Endothelial cell of umbilical vein (primary cell): ENCODE results near the gene NAALADL1. TPM values are rescaled to one million over a fixed set of nuclear protein-coding genes. Genes with fewer than 3 reads are reported as not detected.

ENCODE experiments used
- BruUV-seq: library from RNA; stranded (reverse); fragments of 400-500 nt; replicated peaks from 2 replicates; lab custom pipeline; 2021; lab: Mats Ljungman, UMichigan
- CTCF ChIA-PET: fragments of 300-600, 350-600 bp; sonication (Branson Sonifier 250); formaldehyde crosslinking; loops from one replicate; lab custom pipeline; 2021; ENCODE audit warnings: antibody characterized with exemption, inconsistent platforms; lab: Charles Lee
- POLR2A ChIA-PET: fragments of 300-600, 350-600 bp; sonication (Branson Sonifier 250); formaldehyde crosslinking; loops from one replicate; lab custom pipeline; 2021; ENCODE audit warnings: antibody characterized with exemption, inconsistent platforms; lab: Charles Lee
- DNase-seq: peaks from one replicate; pipeline ENCODE4 v3.0.0-alpha.2; 2011; ENCODE audit warnings: low read depth, low spot score
- FAIRE-seq: peaks from 2 replicates; lab custom pipeline; 2011; peaks lifted over from hg19 to GRCh38; lab: Jason Lieb, UNC
- H2AFZ ChIP-seq: 2 replicates; pipeline ENCODE4 v1.6.0; 2012; ENCODE audit warnings: low read depth, low read length, control low read depth, inconsistent platforms
- H3K27ac ChIP-seq: 2 replicates; pipeline ENCODE4 v1.5.1; 2011; ENCODE audit warnings: low read depth, mild to moderate bottlenecking, control low read depth, low read length, moderate library complexity; ENCODE audit not compliant: insufficient read depth
- H3K27me3 ChIP-seq, 2 experiments: 2 replicates each; pipeline versions ENCODE4 v1.6.0 to v1.6.1; 2011; ENCODE audit warnings: low read length in 2 of 2, mixed read lengths in 1 of 2; ENCODE audit not compliant: control insufficient read depth in 2 of 2, insufficient read depth in 2 of 2
- H3K36me3 ChIP-seq, 2 experiments: 2 replicates in 1 of 2; 3 replicates in 1 of 2; pipeline ENCODE4 v1.5.1; 2011; ENCODE audit warnings: low read length in 2 of 2, mild to moderate bottlenecking in 1 of 2, moderate library complexity in 1 of 2; ENCODE audit not compliant: control insufficient read depth in 2 of 2, insufficient read depth in 2 of 2; ENCODE audit errors: extremely low read depth in 1 of 2
- H3K4me1 ChIP-seq: 3 replicates; pipeline ENCODE4 v1.5.1; 2011; ENCODE audit warnings: mild to moderate bottlenecking, low read length; ENCODE audit not compliant: control insufficient read depth, insufficient read depth; ENCODE audit errors: extremely low read depth
- H3K4me2 ChIP-seq: 2 replicates; pipeline ENCODE4 v1.6.1; 2011; ENCODE audit warnings: low read length, control low read depth, mixed read lengths; ENCODE audit not compliant: insufficient read depth
- H3K4me3 ChIP-seq, 3 experiments: fragments of 200-600 bp in 1 of 3; sonication (generic), shearing (Covaris generic) in 1 of 3; replicated peaks in 1 of 3; 2 replicates each; pipeline ENCODE4 v1.5.1; 2011 to 2016; ENCODE audit warnings: control low read depth in 3 of 3, low read length in 3 of 3, mild to moderate bottlenecking in 2 of 3, inconsistent platforms in 1 of 3, low read depth in 1 of 3, moderate library complexity in 1 of 3; ENCODE audit not compliant: insufficient read depth in 1 of 3
- H3K79me2 ChIP-seq: 2 replicates; pipeline ENCODE4 v1.6.0; 2012; ENCODE audit warnings: low read length, inconsistent platforms; ENCODE audit not compliant: control insufficient read depth, insufficient read depth
- H3K9ac ChIP-seq: replicated peaks from 2 replicates; pipeline ENCODE3; 2011; ENCODE audit warnings: low read length, control low read depth; ENCODE audit not compliant: insufficient read depth; ENCODE audit errors: extremely low read depth
- H3K9me1 ChIP-seq: replicated peaks from 3 replicates; pipeline ENCODE4 v1.6.0; 2011; ENCODE audit warnings: mild to moderate bottlenecking, low read length; ENCODE audit not compliant: control insufficient read depth, insufficient read depth; ENCODE audit errors: extremely low read depth
- H3K9me3 ChIP-seq: replicated peaks from 2 replicates; pipeline ENCODE4 v1.5.1; 2012; ENCODE audit warnings: low read length, inconsistent platforms; ENCODE audit not compliant: control insufficient read depth, insufficient read depth
- H4K20me1 ChIP-seq: replicated peaks from 2 replicates; pipeline ENCODE3; 2011; ENCODE audit warnings: mild to moderate bottlenecking, low read length; ENCODE audit not compliant: control insufficient read depth, insufficient read depth; ENCODE audit errors: extremely low read depth
- EZH2 ChIP-seq: IDR thresholded peaks from 2 replicates; pipeline ENCODE4 v1.6.1; 2012; ENCODE audit warnings: borderline replicate concordance, low read depth, mild to moderate bottlenecking, moderate library complexity, low read length, inconsistent platforms; ENCODE audit not compliant: severe bottlenecking
- FOS ChIP-seq: IDR thresholded peaks from 2 replicates; pipeline ENCODE4 v1.6.1; 2011; ENCODE audit warnings: mild to moderate bottlenecking, low read length, moderate library complexity, borderline replicate concordance; ENCODE audit not compliant: insufficient read depth
- GATA2 ChIP-seq: IDR thresholded peaks from 2 replicates; pipeline ENCODE4 v1.7.0; 2011; ENCODE audit warnings: low read depth, mild to moderate bottlenecking, moderate library complexity, mixed read lengths, low read length; ENCODE audit not compliant: insufficient read length, insufficient read depth
- JUN ChIP-seq: IDR thresholded peaks from 2 replicates; pipeline ENCODE4 v1.6.1; 2011; ENCODE audit warnings: borderline replicate concordance, low read depth; ENCODE audit not compliant: insufficient read length, insufficient read depth
- MYC ChIP-seq: IDR thresholded peaks from one replicate; pipeline ENCODE4 v1.6.1; 2011; ENCODE audit warnings: mild to moderate bottlenecking, low read depth, low read length
- POLR2A ChIP-seq: IDR thresholded peaks from 2 replicates; pipeline ENCODE4 v1.6.1; 2012; ENCODE audit warnings: low read depth, mild to moderate bottlenecking, control low read depth, low read length
- POLR2AphosphoS5 ChIP-seq: IDR thresholded peaks from 2 replicates; pipeline ENCODE4 v1.6.1; 2012; ENCODE audit warnings: low read depth, mild to moderate bottlenecking, control low read depth, low read length, moderate library complexity; ENCODE audit not compliant: insufficient read depth
- dilution Hi-C: fragments of 300-500 bp; cut with MboI; formaldehyde crosslinking; loops from one replicate; pipeline ENCODE4 v1.15.0; 2019; ENCODE audit warnings: low sequenced_read_pairs; ENCODE audit not compliant: extremely low pct_ligation_motif_present
- intact Hi-C: fragments of 100-400 bp; cut with micrococcal nuclease; formaldehyde crosslinking; loops from one replicate; pipeline ENCODE4 v1.10.0; 2022
- polyA plus RNA-seq, 4 experiments: library from polyadenylated mRNA; depleted of rRNA in 3 of 4; stranded (reverse) in 3 of 4; unstranded in 1 of 4; fragments of >200 nt; gene quantifications; 2 replicates each; pipeline versions ENCODE4 v1.2.1 to v1.2.3, GENCODE V29; 2011 to 2012; ENCODE audit warnings: missing spikeins in 1 of 4
- total RNA-seq: library from RNA; stranded (reverse); gene quantifications from 2 replicates; pipeline ENCODE4 v1.2.3, GENCODE V29; 2021
- TF ChIP-seq, protein P1 (sequence below): IDR thresholded peaks from 2 replicates; pipeline ENCODE4 v1.6.1; 2011; ENCODE audit not compliant: insufficient read depth, insufficient read length
- TF ChIP-seq, protein P2 (sequence below), 2 donors: IDR thresholded peaks; 1 replicate in 1 of 2; 2 replicates in 1 of 2; pipeline ENCODE4 v1.5.1; 2011; ENCODE audit warnings: low read length in 2 of 2, mild to moderate bottlenecking in 2 of 2, moderate library complexity in 2 of 2, control low read depth in 1 of 2, inconsistent platforms in 1 of 2, low read depth in 1 of 2; ENCODE audit not compliant: insufficient read depth in 1 of 2; ENCODE audit errors: extremely low read depth in 1 of 2

Gene NAALADL1
- total and polyA plus RNA-seq, 2 donors (not counting 3 experiments of a cell fraction or from before 2014, with no cell fraction given), result 6.8 to 13.9 TPM

DNA sequence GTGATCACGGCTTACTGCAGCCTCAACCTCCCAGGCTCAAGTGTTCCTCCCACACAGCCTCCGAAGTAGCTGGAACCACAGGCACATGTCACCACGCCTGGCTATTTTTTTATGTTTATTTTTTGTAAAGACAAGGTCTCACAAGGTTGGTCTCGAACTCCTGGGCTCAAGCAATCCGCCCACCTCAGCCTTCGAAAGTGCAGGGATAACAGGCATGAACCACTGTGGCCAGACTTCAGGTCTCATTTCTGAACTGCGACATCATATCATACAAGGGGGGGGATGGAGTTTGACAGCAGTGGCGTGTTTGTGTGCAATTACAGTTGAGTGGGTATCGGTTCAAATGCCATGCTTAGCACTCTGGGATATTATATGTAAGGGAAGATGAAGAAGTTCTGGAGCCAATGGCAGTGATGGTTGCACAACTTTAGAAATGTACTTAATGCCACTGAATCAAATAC, 6.9 kb downstream of the NAALADL1 start:
- DNase-seq, result no peak
- Histone ChIP-seq H2AFZ (no peak overlapping the region), H3K79me2 (no peaks in the 10 kb centered on the region), H3K4me2 (no peak overlapping the region), H4K20me1 (no peaks in the 10 kb centered on the region), H3K4me1 (peaks cover 6% of the 10 kb centered on the region), H3K9me3 (no peaks in the 10 kb centered on the region), H3K9ac (no peak overlapping the region), H3K9me1 (no peaks in the 10 kb centered on the region), H3K36me3 (no peaks in the 10 kb centered on the region), H3K27me3 (no peaks in the 10 kb centered on the region), H3K4me3 (no peak overlapping the region), H3K27ac (no peak overlapping the region)
- BruUV-seq, result no TSS peak
- ChIA-PET CTCF (no interaction called here), POLR2A (interaction anchor here (0.7 kb wide), 1 partner anchor 47 kb away, joined by 8 read pairs; no protein-coding TSS in a partner anchor)
- TF ChIP-seq, protein P1, sequence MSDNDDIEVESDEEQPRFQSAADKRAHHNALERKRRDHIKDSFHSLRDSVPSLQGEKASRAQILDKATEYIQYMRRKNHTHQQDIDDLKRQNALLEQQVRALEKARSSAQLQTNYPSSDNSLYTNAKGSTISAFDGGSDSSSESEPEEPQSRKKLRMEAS, result no peak
- no peak for TF ChIP-seq JUN
- TF ChIP-seq EZH2, result no peak
- no peak for TF ChIP-seq FOS
- no peak for TF ChIP-seq POLR2A
- TF ChIP-seq MYC, result no peak
- TF ChIP-seq, protein P2, sequence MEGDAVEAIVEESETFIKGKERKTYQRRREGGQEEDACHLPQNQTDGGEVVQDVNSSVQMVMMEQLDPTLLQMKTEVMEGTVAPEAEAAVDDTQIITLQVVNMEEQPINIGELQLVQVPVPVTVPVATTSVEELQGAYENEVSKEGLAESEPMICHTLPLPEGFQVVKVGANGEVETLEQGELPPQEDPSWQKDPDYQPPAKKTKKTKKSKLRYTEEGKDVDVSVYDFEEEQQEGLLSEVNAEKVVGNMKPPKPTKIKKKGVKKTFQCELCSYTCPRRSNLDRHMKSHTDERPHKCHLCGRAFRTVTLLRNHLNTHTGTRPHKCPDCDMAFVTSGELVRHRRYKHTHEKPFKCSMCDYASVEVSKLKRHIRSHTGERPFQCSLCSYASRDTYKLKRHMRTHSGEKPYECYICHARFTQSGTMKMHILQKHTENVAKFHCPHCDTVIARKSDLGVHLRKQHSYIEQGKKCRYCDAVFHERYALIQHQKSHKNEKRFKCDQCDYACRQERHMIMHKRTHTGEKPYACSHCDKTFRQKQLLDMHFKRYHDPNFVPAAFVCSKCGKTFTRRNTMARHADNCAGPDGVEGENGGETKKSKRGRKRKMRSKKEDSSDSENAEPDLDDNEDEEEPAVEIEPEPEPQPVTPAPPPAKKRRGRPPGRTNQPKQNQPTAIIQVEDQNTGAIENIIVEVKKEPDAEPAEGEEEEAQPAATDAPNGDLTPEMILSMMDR (IDR thresholded peaks at IDR 0.05; ENCODE audit: extremely low read depth in 1 of 2, insufficient read depth in 1 of 2, low read depth in 1 of 2, low read length in 2 of 2), result no peak
- TF ChIP-seq POLR2AphosphoS5, result no peak
- no peak for TF ChIP-seq GATA2
- FAIRE-seq, result no peak
- intact Hi-C loops, result no loop called here
- dilution Hi-C loops, result no loop called here
